ENCODE data around the gene SLC6A17. TPM values are rescaled to one million over a fixed set of nuclear protein-coding genes. Genes with fewer than 3 reads are reported as not detected.

Gene SLC6A17
- total RNA-seq, 1 donor from 2014 or later = 0.58 TPM

GRCh38 chr1:110235181-110235833 lies 85.0 kb downstream of the SLC6A17 start:
- Mint-ChIP-seq H3K4me1 (ENCODE audit: unreplicated experiment) (peaks cover 16% of the 10 kb centered on the region), H3K4me3 (no peak overlapping the region), H3K27me3 (peaks cover 13% of the 10 kb centered on the region), H3K27ac (peak overlapping the region; percentile 24), H3K36me3 (no peaks in the 10 kb centered on the region), H3K9me3 (no peaks in the 10 kb centered on the region)
- TF ChIP-seq CTCF (conservative IDR thresholded peaks at IDR 0.05) = no peak
- DNase-seq (ENCODE audit: extremely low spot score, unreplicated experiment) = no peak

- no peak for DNase-seq (ENCODE audit: extremely low spot score, unreplicated experiment)
- H3K27me3 Mint-ChIP-seq = peaks cover 14% of the 10 kb centered on the region
- no peaks in the 10 kb centered on the region for H3K36me3 Mint-ChIP-seq
- H3K9me3 Mint-ChIP-seq = no peaks in the 10 kb centered on the region
- peak overlapping the region; percentile 24 for H3K27ac Mint-ChIP-seq
- peaks cover 18% of the 10 kb centered on the region for H3K4me1 Mint-ChIP-seq (ENCODE audit: unreplicated experiment)
- no peak overlapping the region for H3K4me3 Mint-ChIP-seq
- TF ChIP-seq CTCF (conservative IDR thresholded peaks at IDR 0.05) = no peak
Measured at GRCh38 chr1:110235834-110236682, 85.8 kb downstream of the SLC6A17 start.

GRCh38 chr1:110237386-110238152 lies 87.3 kb downstream of the SLC6A17 start:
- no peak for TF ChIP-seq CTCF (conservative IDR thresholded peaks at IDR 0.05)
- Mint-ChIP-seq H3K36me3 (no peaks in the 10 kb centered on the region), H3K27ac (no peak overlapping the region), H3K9me3 (no peaks in the 10 kb centered on the region), H3K27me3 (peaks cover 28% of the 10 kb centered on the region), H3K4me1 (ENCODE audit: unreplicated experiment) (peaks cover 25% of the 10 kb centered on the region), H3K4me3 (no peak overlapping the region)
- DNase-seq (ENCODE audit: extremely low spot score, unreplicated experiment) = no peak

- Mint-ChIP-seq H3K36me3 (no peaks in the 10 kb centered on the region), H3K4me3 (no peak overlapping the region), H3K4me1 (ENCODE audit: unreplicated experiment) (peaks cover 23% of the 10 kb centered on the region)
Measured at GRCh38 chr1:110239441-110240430, 89.4 kb downstream of the SLC6A17 start.

More at GRCh38 chr1:110239441-110240430, 89.4 kb downstream of the SLC6A17 start:
- Mint-ChIP-seq H3K9me3 (no peaks in the 10 kb centered on the region), H3K27ac (peak overlapping the region; percentile 13), H3K27me3 (peaks cover 38% of the 10 kb centered on the region)
- no peak for TF ChIP-seq CTCF (conservative IDR thresholded peaks at IDR 0.05)
- no peak for DNase-seq (ENCODE audit: extremely low spot score, unreplicated experiment)
